ENCODE results near the gene CD200R1.

DNA sequence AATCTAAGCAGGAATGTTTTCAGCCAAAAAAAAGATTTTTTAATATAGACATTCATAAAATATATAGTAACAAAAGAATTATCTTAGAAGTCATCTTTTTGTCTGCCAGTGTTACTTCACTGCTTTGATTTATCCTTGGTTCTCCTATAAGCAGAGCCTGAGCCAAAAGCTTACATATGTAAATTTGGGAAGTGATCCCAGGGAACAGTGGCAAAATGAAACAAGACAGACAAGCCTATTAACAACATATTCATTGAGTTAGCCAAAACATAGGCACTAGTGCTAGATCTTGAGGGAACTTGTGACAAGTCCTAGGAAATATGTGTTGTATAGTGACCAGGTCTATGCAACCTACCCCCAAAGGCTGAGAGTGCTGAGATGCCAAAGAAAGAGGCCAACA lies 27.1 kb upstream of the CD200R1 start:
- TF ChIP-seq ZNF274 (IDR thresholded peaks at IDR 0.05; ENCODE audit: low read depth, low read length) (no peak), YY1 (IDR thresholded peaks at IDR 0.05; ENCODE audit: insufficient read depth, insufficient read length) (no peak), SUZ12 (IDR thresholded peaks at IDR 0.05; ENCODE audit: extremely low read depth, insufficient read depth, insufficient read length) (no peak)
